HG02623 (cell line): Measurements from ENCODE around the gene CFAP58.
A peak's percentile ranks its signal among the peaks of the same experiment; 100 is the strongest.

Source experiments
- ATAC-seq: cut with Tn5 transposase; IDR thresholded peaks from one replicate; pipeline ENCODE4 v1.9.1; 2021; ENCODE audit warnings: moderate library complexity; ENCODE audit not compliant: unreplicated experiment

CFAP58 gene

DNA sequence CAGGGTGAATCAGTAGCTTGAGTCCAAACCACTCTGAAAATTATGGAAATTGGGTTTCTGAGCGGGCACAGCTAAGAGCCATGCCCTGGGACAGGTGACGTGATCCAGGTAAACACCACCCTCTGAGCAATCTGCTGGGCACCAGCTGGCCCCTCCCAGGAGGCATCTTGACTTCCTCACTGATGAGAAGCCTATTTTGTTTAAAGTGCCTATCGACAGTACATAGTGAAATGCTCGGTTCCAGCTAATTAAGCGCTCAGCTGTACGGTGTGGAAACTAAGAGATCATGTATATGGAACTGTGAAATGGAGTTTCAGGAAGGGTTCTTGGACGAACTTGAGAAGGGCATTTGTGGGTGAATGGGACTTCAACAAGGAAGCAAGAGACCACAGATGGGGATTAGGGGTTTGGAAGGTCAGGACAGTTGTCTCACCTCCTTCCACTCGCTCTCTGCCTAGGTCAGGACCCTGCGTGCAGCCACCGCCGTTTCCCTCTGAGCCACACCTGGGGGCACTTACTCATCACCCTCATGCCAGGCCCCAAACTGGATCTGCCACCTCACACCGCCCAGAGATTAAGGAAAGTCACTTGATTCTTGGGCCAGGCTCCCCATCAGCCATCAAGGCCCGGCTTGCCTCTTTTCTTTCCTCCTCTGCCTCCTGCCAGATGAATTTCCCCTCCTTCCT lies 18.5 kb upstream of the CFAP58 start:
- ATAC-seq = no peak

DNA sequence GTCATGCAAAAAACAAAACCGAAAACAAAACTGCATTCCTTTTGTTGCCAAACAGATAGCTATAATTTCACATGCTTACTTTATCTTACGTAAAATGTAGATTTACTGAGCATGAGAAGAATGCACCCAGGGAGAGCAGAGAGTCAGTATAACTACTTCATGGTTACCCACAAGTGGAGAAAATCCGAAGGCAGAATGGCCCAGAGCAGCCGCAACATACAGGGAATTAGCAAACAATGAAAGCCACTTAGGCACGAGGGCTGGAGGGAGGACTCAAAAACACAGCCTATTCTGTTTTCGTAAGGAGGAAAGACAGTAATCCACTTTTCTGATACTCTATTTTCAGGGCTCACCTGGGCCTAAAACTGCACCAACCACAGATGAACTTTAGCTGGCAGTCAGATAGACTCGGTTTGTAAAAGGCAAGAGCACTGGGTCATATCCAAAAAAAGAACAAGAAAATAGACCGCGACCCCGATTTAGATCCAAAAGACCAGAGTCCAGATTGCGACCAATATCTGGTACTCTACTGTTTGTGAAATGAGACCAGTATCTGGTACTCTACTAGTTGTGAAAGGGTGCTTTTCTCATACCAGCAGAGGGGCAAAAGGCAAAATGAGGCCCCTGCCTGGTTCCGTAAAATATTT lies 16.7 kb upstream of the CFAP58 start:
- peak; percentile 24 for ATAC-seq

- peak; percentile 38 for ATAC-seq
These were observed 16.1 kb upstream of the CFAP58 start for GRCh38 chr10:104337521-104337984.

- peak; percentile 55 for ATAC-seq
These were observed 15.5 kb upstream of the CFAP58 start, which contains the start of gene ITPRIP for GRCh38 chr10:104337985-104338735. Gene ITPRIP, minus strand, starts transcription at chr10:104338465. Its CDS starts 22,414 bp downstream, at chr10:104316051.

GRCh38 chr10:104339469-104340110 lies 14.0 kb upstream of the CFAP58 start:
- ATAC-seq = no peak

GRCh38 chr10:104340111-104340526 lies 13.5 kb upstream of the CFAP58 start:
- ATAC-seq = no peak

DNA sequence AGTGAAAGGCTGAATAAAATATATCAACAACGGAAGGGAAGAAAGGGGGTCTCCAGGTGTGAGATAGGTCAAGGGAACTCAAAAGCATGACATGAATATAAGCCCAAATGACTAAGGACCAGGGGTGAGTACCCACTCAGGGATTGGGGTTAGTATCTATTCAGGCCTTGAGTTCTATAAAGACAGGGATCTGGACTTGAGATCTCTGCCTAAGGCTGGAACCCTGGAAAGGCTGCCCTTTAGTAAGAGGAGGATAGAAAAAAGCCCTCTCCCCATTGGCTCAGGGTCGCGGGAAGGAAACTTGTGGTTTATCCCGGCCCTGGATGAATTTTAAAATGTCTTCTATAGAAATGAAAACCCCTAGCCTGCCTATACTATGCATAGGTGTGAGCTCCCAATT lies 13.0 kb upstream of the CFAP58 start:
- no peak for ATAC-seq

DNA sequence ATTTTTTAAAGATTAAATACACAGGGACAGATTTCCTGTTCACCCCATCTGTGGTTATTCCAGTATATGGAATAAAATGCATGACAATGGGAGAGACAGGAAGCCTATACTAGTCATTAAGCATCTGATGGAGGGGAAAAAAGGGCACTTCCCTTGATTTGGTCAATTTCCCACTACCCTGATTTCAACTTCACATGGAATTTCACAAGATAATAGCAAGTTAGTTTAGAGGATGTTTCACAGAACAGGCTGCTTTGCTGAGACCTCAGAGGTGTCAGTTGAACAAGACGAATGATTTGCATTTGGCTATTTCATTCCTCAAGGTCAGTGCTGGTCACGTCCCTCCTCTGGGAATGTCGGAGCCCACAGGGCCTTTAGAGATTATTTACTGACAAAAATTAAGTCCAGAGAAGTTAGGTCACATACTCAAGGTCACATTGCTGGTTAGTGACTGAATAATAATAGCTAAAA lies 10.7 kb upstream of the CFAP58 start:
- no peak for ATAC-seq

GRCh38 chr10:104344219-104344618 lies 9.4 kb upstream of the CFAP58 start:
- no peak for ATAC-seq

DNA sequence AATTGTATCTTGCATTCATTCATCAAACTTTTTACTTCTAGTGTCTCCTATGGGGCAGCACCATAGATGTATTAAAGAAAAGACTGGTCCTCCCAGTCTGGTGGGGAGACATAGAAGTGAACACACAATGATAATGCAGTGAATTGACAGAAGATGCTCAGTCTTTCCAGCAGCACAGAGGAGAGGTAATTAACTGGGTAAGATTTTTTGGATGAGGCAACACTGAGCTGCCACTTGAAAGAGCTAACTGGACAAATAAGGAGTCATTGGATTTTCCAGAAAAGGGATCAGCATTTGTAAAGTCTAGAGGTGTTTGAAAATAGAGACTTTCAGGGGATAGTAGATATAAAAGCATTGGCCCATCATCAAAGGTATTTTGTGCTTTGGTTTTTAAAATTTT lies 8.1 kb upstream of the CFAP58 start:
- no peak for ATAC-seq

GRCh38 chr10:104345941-104346340 lies 7.7 kb upstream of the CFAP58 start:
- no peak for ATAC-seq

DNA sequence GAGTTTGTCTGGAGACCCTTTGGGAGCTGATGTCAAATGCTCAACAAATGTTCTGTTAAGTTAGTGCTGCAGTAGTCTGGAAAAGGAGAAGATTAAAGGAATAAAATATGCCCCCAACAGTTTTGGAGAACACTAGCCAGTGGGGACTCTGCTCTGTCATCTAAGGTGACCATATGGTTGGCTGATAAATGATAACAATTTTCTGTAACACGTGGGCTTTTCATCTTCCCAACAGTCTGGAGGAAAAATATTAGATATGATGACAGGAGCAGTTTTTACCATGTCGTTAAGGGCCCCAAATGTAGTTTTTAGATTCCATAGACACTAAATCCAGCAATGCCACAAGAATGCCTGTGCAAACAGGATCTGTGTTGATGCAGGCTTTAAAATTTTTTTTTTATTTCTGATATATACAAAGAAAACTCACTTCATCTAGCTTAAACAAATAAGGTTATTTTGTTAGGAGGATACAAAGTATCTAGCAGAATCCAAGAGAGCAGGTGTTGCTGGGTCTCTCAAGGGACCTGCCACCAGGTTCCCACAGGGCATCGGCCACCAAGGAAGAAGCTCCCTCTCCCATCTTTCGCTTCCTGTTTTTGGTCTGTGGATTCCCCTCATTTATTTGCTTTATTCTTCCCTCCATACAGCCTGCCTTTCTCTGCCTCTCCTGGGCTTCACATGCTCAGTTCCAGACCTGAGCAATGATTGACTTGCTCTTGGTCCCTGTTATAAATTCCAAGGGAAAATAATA lies 6.2 kb upstream of the CFAP58 start:
- no peak for ATAC-seq

DNA sequence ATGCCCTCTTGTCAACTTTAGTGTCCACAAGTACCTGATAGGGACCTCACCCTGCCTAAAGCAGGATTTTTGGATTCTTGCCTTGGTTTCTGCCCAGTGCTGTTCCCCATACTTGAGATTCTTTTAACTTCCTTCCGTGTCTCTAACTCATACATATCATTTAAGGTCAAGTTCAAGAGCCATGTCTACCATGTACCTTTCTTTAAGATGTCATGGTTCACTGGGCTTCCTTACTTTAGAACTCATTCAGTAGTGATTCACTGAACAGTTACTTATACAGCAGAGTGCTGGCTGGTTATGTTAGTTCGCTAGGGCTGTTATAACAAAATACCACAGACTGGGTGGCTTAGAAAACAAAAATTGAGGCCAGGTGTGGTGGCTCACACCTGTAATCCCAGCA lies 5.0 kb upstream of the CFAP58 start:
- ATAC-seq = no peak

DNA sequence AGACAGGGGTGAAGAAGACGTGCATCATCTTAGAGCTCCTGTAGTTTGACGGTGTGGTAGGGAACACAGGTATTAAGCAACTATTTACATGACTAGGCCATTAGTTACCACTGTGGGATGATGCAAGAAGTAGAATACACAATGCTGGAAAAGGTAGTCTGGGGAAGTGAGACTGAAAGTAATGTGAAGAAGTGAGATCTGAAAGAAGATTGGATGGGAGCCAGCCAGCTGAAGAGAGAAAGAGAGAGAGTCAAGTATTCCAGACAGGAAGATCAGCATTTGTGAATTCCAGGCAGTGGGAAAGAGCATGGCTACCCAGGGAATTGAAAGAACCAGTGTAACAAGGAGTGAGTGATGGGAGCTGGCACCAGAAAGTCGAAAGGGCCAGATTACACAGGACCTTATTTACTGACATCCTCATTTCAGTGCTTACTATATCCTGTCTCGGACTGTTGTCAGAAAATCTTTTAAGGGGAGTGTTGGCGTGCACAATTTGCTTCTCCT lies 4.0 kb upstream of the CFAP58 start:
- ATAC-seq = peak; percentile 50

DNA sequence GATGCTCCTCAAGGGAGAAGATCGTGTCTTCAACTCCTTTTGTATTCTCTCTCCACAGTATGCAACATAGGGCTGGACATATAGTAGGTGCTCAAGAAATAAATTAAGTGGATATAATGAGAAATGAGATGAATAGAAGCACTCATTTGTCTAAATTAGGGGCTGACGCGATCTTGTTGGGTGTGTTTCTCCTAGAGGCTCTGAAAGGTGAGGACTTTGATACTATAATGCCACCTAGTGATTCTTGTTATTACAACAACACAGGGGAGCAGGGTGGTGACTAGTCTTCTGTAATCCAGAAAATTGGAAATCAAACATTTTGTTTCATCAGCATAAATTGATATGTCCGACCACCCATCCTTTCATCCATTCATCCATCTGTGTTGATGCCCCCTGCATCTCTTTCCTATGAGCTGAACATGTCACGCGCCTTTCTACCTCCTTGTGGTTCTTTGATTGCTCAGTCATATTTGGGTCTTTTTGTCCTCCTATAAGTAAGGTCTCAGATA lies 3.5 kb upstream of the CFAP58 start:
- ATAC-seq = peak; percentile 31

DNA sequence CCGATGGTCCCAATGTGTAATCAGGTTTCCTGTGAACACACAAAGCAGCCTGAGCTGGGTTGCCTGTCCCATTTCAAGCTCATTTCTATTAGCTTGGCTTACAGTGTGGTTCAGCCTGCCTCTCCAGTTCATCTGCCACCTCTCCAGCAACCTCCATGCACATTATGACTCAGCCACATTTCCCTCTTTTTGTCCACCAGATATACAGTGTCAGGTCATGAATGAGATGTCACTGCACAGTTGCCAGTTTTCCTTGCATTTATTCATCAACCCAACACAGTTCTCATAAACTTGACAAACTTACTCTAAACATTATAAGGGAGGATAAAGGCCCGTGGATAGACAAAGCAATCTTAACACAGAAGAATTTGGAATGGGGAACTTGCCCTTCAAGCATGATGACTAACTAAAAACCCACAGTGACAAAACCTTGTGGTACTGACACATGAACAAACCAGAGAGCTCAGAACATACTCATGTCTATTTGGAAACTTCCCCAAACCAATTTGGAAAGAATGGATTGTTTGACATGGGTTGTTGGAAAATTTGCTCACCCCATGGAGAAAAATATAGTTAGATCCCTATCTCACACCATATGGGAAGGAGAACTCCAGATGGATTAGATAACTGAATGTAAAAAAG lies 2.5 kb upstream of the CFAP58 start:
- no peak for ATAC-seq

- no peak for ATAC-seq
These were observed 1.7 kb upstream of the CFAP58 start for GRCh38 chr10:104351919-104352318.

- ATAC-seq = no peak
These were observed 6.2 kb downstream of the CFAP58 start for GRCh38 chr10:104359811-104360210.

DNA sequence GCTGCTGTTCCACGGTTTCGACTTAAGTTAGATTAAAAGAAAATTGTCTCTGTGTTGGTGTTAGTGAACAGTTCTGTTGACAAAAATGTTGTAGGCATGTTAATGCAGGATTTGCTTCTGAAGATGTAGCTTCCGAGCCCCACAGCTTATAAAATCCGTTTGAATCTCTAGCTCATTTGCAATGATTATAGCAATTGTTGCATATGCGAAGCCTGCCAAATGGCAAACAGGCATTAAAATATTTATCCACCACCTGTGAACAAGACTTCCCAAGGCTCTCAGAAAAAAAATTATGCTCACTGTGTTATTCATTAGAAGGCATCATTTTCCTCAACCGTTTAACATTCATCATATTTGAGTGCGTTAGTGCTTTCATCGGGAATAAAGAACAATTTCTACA lies 14.3 kb downstream of the CFAP58 start:
- no peak for ATAC-seq

DNA sequence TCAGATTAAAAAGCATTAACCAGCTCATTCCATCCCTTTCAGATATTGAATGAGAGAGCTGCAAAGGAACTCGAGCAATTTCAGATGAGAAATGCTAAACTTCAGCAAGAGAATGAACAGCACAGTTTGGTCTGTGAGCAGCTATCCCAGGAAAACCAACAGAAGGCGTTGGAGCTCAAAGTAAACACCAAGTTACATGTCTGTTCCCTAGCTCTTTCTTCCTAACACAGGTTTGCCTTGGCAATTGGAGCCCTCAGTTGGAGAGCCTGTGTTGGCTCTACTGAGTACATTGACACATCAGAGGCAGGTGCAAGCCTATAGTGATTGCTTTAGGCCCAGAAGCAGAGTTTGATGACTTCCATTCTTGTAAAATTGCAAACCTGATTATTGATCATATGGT lies 14.7 kb downstream of the CFAP58 start:
- ATAC-seq = no peak
